Adrenal gland (tissue), 12 donors: ENCODE data around the gene TOX3. TPM values are rescaled to one million over a fixed set of nuclear protein-coding genes. Genes with fewer than 3 reads are reported as not detected.

Experiments
- DNase-seq, 7 donors: peaks; one replicate each; pipeline ENCODE4 v3.0.0-alpha.2; 2019 to 2020
- H3K27ac ChIP-seq, 5 donors: fragments of 200-600 bp; sonication (generic) in 4 of 5; 1 replicate in 3 of 5; 2 replicates in 2 of 5; pipeline versions ENCODE4 v1.5.1 to v1.8.0; 2016 to 2020; ENCODE audit warnings: mild to moderate bottlenecking in 1 of 5
- H3K27me3 ChIP-seq: fragments of 200-600 bp; 2 replicates; pipeline ENCODE4 v1.8.0; 2021
- H3K36me3 ChIP-seq, 2 donors: fragments of 200-600 bp; replicated peaks in 1 of 2; 1 replicate in 1 of 2; 2 replicates in 1 of 2; pipeline versions ENCODE4 v1.5.1 to v1.8.0; 2018 to 2022
- H3K4me1 ChIP-seq, 2 donors: fragments of 200-600 bp; replicated peaks in 1 of 2; 1 replicate in 1 of 2; 2 replicates in 1 of 2; pipeline versions ENCODE4 v1.5.1 to v1.8.0; 2018 to 2021
- H3K4me3 ChIP-seq, 4 donors: fragments of 200-600 bp; sonication (generic) in 3 of 4; one replicate each; pipeline ENCODE4 v1.5.1; 2016 to 2018
- H3K9me3 ChIP-seq, 3 donors: fragments of 200-600 bp; sonication (generic) in 1 of 3; replicated peaks in 1 of 3; 1 replicate in 2 of 3; 2 replicates in 1 of 3; pipeline versions ENCODE4 v1.5.1 to v1.8.0; 2016 to 2021
- POLR2A ChIP-seq, 2 donors: fragments of 450-650 bp; IDR thresholded peaks; one replicate each; pipeline ENCODE4 v1.6.1; 2017; ENCODE audit warnings: antibody characterized with exemption in 2 of 2, mild to moderate bottlenecking in 2 of 2, moderate library complexity in 1 of 2
- WGBS, 4 donors: extraction: QIAGEN DNeasy Blood & Tissue Kit in 2 of 4; methylation state at CpG; one replicate each; pipeline versions ENCODE4 v1.1.5 to v1.1.7; 2013 to 2017; 5-methylcytosine and 5-hydroxymethylcytosine counted together
- intact Hi-C, 2 donors: fragments of 100-400 bp; cut with DNase I; formaldehyde crosslinking; loops; one replicate each; pipeline versions ENCODE4 v1.14.1 to v1.15.0; 2022 to 2023
- polyA plus RNA-seq, 3 donors: library from polyadenylated mRNA; stranded (reverse); fragments of 200-250 nt in 2 of 3; fragments of 350-450 nt in 1 of 3; fragmentation: Illumina TruSeq in 1 of 3; extraction: RNeasy Lipid Tissue Mini Kit (QIAGEN cat#74804) in 1 of 3; gene quantifications; one replicate each; pipeline ENCODE4 v1.2.3, GENCODE V29; 2013 to 2014
- total RNA-seq, 9 donors: library from RNA; depleted of rRNA in 4 of 9; stranded (reverse); fragments of >200 nt in 4 of 9; fragments of 120-200 nt in 1 of 9; fragmentation: NEBNext Ultra II Directional in 1 of 9; extraction: Animal tissue kit (Norgen Biotek cat#: 25700) in 1 of 9; gene quantifications; one replicate each; pipeline versions ENCODE4 v1.1.0 to v1.2.4, GENCODE V29; 2013 to 2023
- TF ChIP-seq, protein P1 (sequence below), 6 experiments: fragments of 450-650 bp in 4 of 6; fragments of 200-600 bp in 2 of 6; sonication (generic) in 1 of 6; IDR thresholded peaks; 1 replicate in 5 of 6; 2 replicates in 1 of 6; pipeline versions ENCODE4 v1.5.1 to v1.8.0; 2016 to 2021; ENCODE audit warnings: antibody characterized with exemption in 6 of 6, mild to moderate bottlenecking in 2 of 6, moderate library complexity in 1 of 6
- donor health status: healthy with polysubstance abuse.
- donor health status: Bipolar disorder and iron deficiency.
- donor health status: DM: yes; HTN: yes; CAD: no.
- donor health status: DM: no; HTN: no; CAD: no.
- donor health status: DM: no; HTN: no; CAD: no.
- donor health status: DM: yes; HTN: yes; CAD: no.

Gene TOX3
- total and polyA plus RNA-seq, 12 donors: 0.06 to 4.2 (median 1.2) TPM; not detected in 2

DNA sequence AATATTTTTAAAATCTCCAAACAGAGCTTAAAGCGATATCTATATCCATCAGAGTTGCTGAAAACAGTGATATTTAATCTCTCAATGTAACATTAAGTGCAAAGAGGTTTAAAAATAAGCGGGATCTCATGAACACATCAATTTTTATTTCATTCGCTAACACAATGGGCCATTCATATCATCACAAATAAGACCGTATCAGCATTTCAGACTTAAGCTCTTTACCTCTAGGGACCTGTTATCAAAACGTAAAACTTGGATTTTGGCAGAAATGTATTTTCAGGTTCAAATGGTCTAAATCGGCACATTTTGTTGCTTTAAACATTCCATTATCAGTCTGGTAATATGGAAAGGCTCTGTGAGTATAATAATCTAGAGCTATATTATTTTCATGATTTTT is 77.9 kb downstream of the TOX3 start:
- H3K4me3 ChIP-seq: no peak overlapping the region
- H3K27me3 ChIP-seq: no peaks in the 10 kb centered on the region
- H3K27ac ChIP-seq: no peak overlapping the region
- no peaks in the 10 kb centered on the region for H3K9me3 ChIP-seq
- no peak for DNase-seq
- no peaks in the 10 kb centered on the region for H3K36me3 ChIP-seq
- H3K4me1 ChIP-seq: no peaks in the 10 kb centered on the region
- TF ChIP-seq, protein P1, sequence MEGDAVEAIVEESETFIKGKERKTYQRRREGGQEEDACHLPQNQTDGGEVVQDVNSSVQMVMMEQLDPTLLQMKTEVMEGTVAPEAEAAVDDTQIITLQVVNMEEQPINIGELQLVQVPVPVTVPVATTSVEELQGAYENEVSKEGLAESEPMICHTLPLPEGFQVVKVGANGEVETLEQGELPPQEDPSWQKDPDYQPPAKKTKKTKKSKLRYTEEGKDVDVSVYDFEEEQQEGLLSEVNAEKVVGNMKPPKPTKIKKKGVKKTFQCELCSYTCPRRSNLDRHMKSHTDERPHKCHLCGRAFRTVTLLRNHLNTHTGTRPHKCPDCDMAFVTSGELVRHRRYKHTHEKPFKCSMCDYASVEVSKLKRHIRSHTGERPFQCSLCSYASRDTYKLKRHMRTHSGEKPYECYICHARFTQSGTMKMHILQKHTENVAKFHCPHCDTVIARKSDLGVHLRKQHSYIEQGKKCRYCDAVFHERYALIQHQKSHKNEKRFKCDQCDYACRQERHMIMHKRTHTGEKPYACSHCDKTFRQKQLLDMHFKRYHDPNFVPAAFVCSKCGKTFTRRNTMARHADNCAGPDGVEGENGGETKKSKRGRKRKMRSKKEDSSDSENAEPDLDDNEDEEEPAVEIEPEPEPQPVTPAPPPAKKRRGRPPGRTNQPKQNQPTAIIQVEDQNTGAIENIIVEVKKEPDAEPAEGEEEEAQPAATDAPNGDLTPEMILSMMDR (IDR thresholded peaks at IDR 0.05): no peak
- TF ChIP-seq POLR2A (IDR thresholded peaks at IDR 0.05): no peak
- 74 to 79% (median 76%) methylated on average over 6 of the region's 6 CpGs for WGBS, 4 donors
- intact Hi-C loops: no loop called here

DNA sequence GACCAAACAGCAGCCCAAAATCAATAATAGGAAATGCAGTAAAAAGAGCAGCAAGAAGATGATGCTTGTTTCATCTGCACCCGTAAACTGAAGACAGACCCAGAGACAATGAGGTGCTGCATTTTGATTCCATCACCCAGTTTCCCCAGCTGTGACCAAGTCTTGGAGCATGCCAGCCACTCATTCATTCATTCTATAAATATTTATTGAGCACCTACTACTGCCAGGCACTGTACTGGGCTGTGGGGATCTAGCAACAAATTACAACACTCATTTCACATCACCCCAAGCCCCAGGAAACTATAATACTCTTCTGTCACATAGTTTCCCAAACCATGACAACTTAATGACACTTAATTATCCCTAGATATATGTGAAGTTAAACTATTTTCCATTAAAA is 79.2 kb downstream of the TOX3 start:
- WGBS, 4 donors: 71 to 86% (median 81%) methylated on average over 1 of the region's 1 CpG
- Histone ChIP-seq H3K9me3 (no peaks in the 10 kb centered on the region), H3K4me1 (no peaks in the 10 kb centered on the region), H3K4me3 (no peak overlapping the region), H3K36me3 (no peaks in the 10 kb centered on the region), H3K27me3 (no peaks in the 10 kb centered on the region), H3K27ac (no peak overlapping the region)
- intact Hi-C loops: no loop called here
- no peak for DNase-seq
- no peak for TF ChIP-seq POLR2A (IDR thresholded peaks at IDR 0.05)
- TF ChIP-seq, protein P1 (IDR thresholded peaks at IDR 0.05): no peak

DNA sequence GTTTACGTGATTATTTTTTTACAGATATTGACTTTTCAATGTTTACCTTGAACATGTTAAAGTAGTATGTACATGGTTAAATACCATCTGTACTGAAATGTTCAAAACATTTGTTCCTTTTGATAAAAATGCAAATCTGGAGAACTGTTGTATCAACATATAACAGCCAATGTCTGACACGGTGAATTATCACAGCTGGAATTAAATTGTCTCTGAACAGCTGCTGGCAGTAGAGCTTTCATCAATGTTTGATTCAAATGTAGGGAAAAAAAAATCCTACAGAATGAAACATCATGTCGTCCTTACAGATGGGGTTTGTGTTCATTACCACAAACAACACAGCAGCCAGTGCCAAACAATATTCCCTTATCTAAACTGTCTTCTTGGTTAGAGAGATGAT is 79.9 kb downstream of the TOX3 start:
- no peaks in the 10 kb centered on the region for H3K36me3 ChIP-seq
- no peak overlapping the region for H3K27ac ChIP-seq
- WGBS, 4 donors: 46 to 56% (median 51%) methylated on average over 3 of the region's 3 CpGs
- no peaks in the 10 kb centered on the region for H3K9me3 ChIP-seq
- DNase-seq: no peak
- H3K4me3 ChIP-seq: no peak overlapping the region
- H3K27me3 ChIP-seq: no peaks in the 10 kb centered on the region
- intact Hi-C loops: no loop called here
- TF ChIP-seq POLR2A (IDR thresholded peaks at IDR 0.05): no peak
- TF ChIP-seq, protein P1 (IDR thresholded peaks at IDR 0.05): no peak
- H3K4me1 ChIP-seq: no peaks in the 10 kb centered on the region

DNA sequence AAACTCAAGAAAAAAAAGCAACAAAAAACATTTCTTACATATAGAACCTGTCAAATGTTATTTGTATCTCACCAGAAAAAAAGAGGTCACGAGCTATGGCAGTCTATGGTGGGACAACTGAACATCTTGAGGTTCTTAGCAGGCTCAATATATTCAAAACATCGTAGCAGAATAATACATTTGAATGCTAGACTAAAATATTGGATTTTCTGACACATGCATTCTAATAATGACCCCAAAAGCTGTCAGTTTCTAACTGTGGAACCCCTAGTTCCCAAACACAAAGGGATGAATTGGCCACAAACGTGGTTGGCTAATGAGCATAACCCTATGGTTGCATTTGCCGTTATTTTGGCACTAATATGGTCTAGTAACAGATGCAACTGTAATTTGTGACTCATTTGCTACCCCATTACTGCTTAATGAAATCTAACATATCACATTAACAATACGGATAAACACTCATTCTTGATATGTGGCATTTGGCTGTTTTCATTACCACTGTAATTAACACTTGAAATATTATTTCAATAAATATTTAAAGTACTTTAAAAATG is 81.2 kb downstream of the TOX3 start:
- intact Hi-C loops: no loop called here
- no peak for DNase-seq
- Histone ChIP-seq H3K9me3 (no peaks in the 10 kb centered on the region), H3K4me1 (no peaks in the 10 kb centered on the region), H3K36me3 (no peaks in the 10 kb centered on the region), H3K4me3 (no peak overlapping the region), H3K27me3 (no peaks in the 10 kb centered on the region), H3K27ac (no peak overlapping the region)
- no peak for TF ChIP-seq POLR2A (IDR thresholded peaks at IDR 0.05)
- TF ChIP-seq, protein P1 (IDR thresholded peaks at IDR 0.05): no peak
- WGBS, 4 donors: 61 to 72% (median 65%) methylated on average over 5 of the region's 5 CpGs
